22Rv1 (cell line): Measurements from ENCODE around the gene BPIFB6.

Experiments used
- H3K27ac ChIP-seq: fragments of 450-650 bp; 2 replicates; pipeline ENCODE4 v1.5.1; 2017
- CTCF ChIP-seq: fragments of 450-650 bp; IDR thresholded peaks from 2 replicates; pipeline ENCODE4 v1.5.1; 2017; ENCODE audit warnings: mild to moderate bottlenecking
- ZFX ChIP-seq: fragments of 450-650 bp; IDR thresholded peaks from 2 replicates; pipeline ENCODE4 v1.6.1; 2017; ENCODE audit warnings: antibody characterized with exemption, borderline replicate concordance

Gene BPIFB6

GRCh38 chr20:33086052-33086722, 54.7 kb downstream of the BPIFB6 start:
- no peak overlapping the region for H3K27ac ChIP-seq
- TF ChIP-seq ZFX = no peak
- TF ChIP-seq CTCF = no peak

GRCh38 chr20:33091147-33091546, 59.7 kb downstream of the BPIFB6 start:
- TF ChIP-seq CTCF = no peak
- H3K27ac ChIP-seq = no peak overlapping the region

GRCh38 chr20:33091693-33092092, 60.2 kb downstream of the BPIFB6 start:
- TF ChIP-seq CTCF (no peak), ZFX (no peak)
- no peak overlapping the region for H3K27ac ChIP-seq

- H3K27ac ChIP-seq = no peak overlapping the region
- TF ChIP-seq ZFX (no peak), CTCF (no peak)
These were observed 60.9 kb downstream of the BPIFB6 start for GRCh38 chr20:33092361-33092760.

- no peak for TF ChIP-seq CTCF
- TF ChIP-seq ZFX = no peak
- H3K27ac ChIP-seq = no peak overlapping the region
These were observed 61.6 kb downstream of the BPIFB6 start for GRCh38 chr20:33093074-33093473.

GRCh38 chr20:33093582-33093981, 62.1 kb downstream of the BPIFB6 start:
- no peak for TF ChIP-seq CTCF
- no peak for TF ChIP-seq ZFX
- H3K27ac ChIP-seq = no peak overlapping the region
